HepG2 (cell line): ENCODE data around the gene ZNF341. TPM values are rescaled to one million over a fixed set of nuclear protein-coding genes. Genes with fewer than 3 reads are reported as not detected.

Experiments
- CEBPZ ChIP-seq: IDR thresholded peaks from 2 replicates; pipeline ENCODE4 v1.6.1; 2012; ENCODE audit warnings: low read length, improper control_type of control experiment
- CHD4 ChIP-seq: fragments of 200-600 bp; sonication (generic); IDR thresholded peaks from 2 replicates; pipeline ENCODE4 v1.7.0; 2017; ENCODE audit warnings: mild to moderate bottlenecking, low read length, borderline replicate concordance
- CSRNP2 ChIP-seq: sonication (generic); formaldehyde crosslinking; conservative IDR thresholded peaks from 2 replicates; pipeline ENCODE4 v1.8.0; 2022; ENCODE audit warnings: low read depth, missing genetic modification reagents
- EEA1 ChIP-seq: sonication (generic); formaldehyde crosslinking; IDR thresholded peaks from 2 replicates; pipeline ENCODE4 v1.5.1; 2020; ENCODE audit warnings: mild to moderate bottlenecking, missing genetic modification reagents, borderline replicate concordance
- KIAA2018 ChIP-seq: sonication (generic); formaldehyde crosslinking; IDR thresholded peaks from 2 replicates; pipeline ENCODE4 v1.5.0; 2020; ENCODE audit warnings: mild to moderate bottlenecking, missing genetic modification reagents, borderline replicate concordance
- STAT6 ChIP-seq: sonication (generic); formaldehyde crosslinking; IDR thresholded peaks from 2 replicates; pipeline ENCODE4 v1.4.0; 2020; ENCODE audit warnings: missing genetic modification reagents, mild to moderate bottlenecking, borderline replicate concordance
- TEAD3 ChIP-seq: optimal IDR thresholded peaks from 2 replicates; pipeline ENCODE3; 2016; ENCODE audit warnings: borderline replicate concordance
- ZMAT3 ChIP-seq: sonication (generic); formaldehyde crosslinking; conservative IDR thresholded peaks from 2 replicates; pipeline ENCODE4 v1.7.0; 2021; ENCODE audit warnings: missing genetic modification reagents
- ZNF292 ChIP-seq: sonication (generic); formaldehyde crosslinking; IDR thresholded peaks from 2 replicates; pipeline ENCODE4 v1.8.1; 2022; ENCODE audit warnings: mild to moderate bottlenecking, low read depth, missing genetic modification reagents, borderline replicate concordance
- ZNF362 ChIP-seq: sonication (generic); formaldehyde crosslinking; IDR thresholded peaks from 2 replicates; pipeline ENCODE4 v1.4.0; 2020; ENCODE audit warnings: missing genetic modification reagents, mild to moderate bottlenecking, borderline replicate concordance
- ZNF598 ChIP-seq: sonication (generic); formaldehyde crosslinking; IDR thresholded peaks from 2 replicates; pipeline ENCODE4 v1.5.1; 2020; ENCODE audit warnings: mild to moderate bottlenecking, missing genetic modification reagents, borderline replicate concordance
- polyA plus RNA-seq, 8 experiments: library from polyadenylated mRNA; depleted of rRNA in 3 of 8; stranded (reverse) in 7 of 8; unstranded in 1 of 8; fragments of >200 nt; fragmentation: Illumina TruSeq in 4 of 8; extraction: Trizol in 4 of 8; gene quantifications; 2 replicates each; pipeline versions ENCODE4 v1.2.1 to v1.2.3, GENCODE V29; 2011 to 2016; ENCODE audit warnings: low read depth in 4 of 8, missing spikeins in 1 of 8, mixed read lengths in 1 of 8; ENCODE audit not compliant: insufficient read depth in 1 of 8
- total RNA-seq, 5 experiments: library from RNA; depleted of rRNA; stranded (reverse); fragments of >200 nt; fragmentation: Illumina TruSeq; extraction: Trizol; gene quantifications; 2 replicates each; pipeline ENCODE4 v1.2.3, GENCODE V29; 2016; ENCODE audit warnings: low read depth in 1 of 5

ZNF341 gene
- total and polyA plus RNA-seq, 2 of the 13 experiments (the other 11 are each of a cell fraction or from before 2014, with no cell fraction given) = 1.1 to 2.2 TPM

- TF ChIP-seq CEBPZ = no peak
- TF ChIP-seq STAT6 = no peak
- no peak for TF ChIP-seq KIAA2018 (CRISPR knock-in tag)
- TF ChIP-seq TEAD3 (CRISPR knock-in tag) = peak; percentile 15
- TF ChIP-seq CHD4 = peak; percentile 74; the same call in 1 of the 2 replicates
- no peak for TF ChIP-seq ZNF292 (CRISPR knock-in tag)
- TF ChIP-seq ZNF598 = no peak
- TF ChIP-seq EEA1 (CRISPR knock-in tag) = no peak
- TF ChIP-seq CSRNP2 (CRISPR knock-in tag) = no peak
- no peak for TF ChIP-seq ZMAT3 (CRISPR knock-in tag)
- TF ChIP-seq ZNF362 (CRISPR knock-in tag) = peak; percentile 98
Observed at GRCh38 chr20:33812908-33813462, 81.2 kb downstream of the ZNF341 start (continued).
